Astrocyte of the spinal cord (primary cell): Measurements from ENCODE around the gene C3.

Experiments used
- DNase-seq: peaks from one replicate; pipeline ENCODE4 v3.0.0; 2011; ENCODE audit warnings: low read depth, low spot score
- H3K4me3 ChIP-seq: 2 replicates; pipeline ENCODE4 v1.5.1; 2011; ENCODE audit warnings: low read depth, mild to moderate bottlenecking, low read length, moderate library complexity
- CTCF ChIP-seq: IDR thresholded peaks from 2 replicates; pipeline ENCODE4 v1.5.1; 2012; ENCODE audit warnings: low read depth, mild to moderate bottlenecking, low read length, inconsistent platforms
- in situ Hi-C: cut with HindIII; loops from 2 replicates; pipeline ENCODE4 v1.10.0; 2017; ENCODE audit warnings: low sequenced_read_pairs

Gene C3

GRCh38 chr19:6739390-6739882 is 19.0 kb upstream of the C3 start, which contains the start of gene TRIP10:
Gene TRIP10 (plus strand): TSS chr19:6739680. CDS start chr19:6739762, 82 bp downstream.
- DNase-seq, result peak; percentile 79
- in situ Hi-C loops, result no loop called here
- TF ChIP-seq CTCF, result no peak
- H3K4me3 ChIP-seq, result peak within 1 kb of the TSS; percentile 93

GRCh38 chr19:6738787-6739389 is 18.4 kb upstream of the C3 start:
- H3K4me3 ChIP-seq, result peak overlapping the region; percentile 30
- in situ Hi-C loops, result no loop called here
- no peak for DNase-seq
- TF ChIP-seq CTCF, result no peak

DNA sequence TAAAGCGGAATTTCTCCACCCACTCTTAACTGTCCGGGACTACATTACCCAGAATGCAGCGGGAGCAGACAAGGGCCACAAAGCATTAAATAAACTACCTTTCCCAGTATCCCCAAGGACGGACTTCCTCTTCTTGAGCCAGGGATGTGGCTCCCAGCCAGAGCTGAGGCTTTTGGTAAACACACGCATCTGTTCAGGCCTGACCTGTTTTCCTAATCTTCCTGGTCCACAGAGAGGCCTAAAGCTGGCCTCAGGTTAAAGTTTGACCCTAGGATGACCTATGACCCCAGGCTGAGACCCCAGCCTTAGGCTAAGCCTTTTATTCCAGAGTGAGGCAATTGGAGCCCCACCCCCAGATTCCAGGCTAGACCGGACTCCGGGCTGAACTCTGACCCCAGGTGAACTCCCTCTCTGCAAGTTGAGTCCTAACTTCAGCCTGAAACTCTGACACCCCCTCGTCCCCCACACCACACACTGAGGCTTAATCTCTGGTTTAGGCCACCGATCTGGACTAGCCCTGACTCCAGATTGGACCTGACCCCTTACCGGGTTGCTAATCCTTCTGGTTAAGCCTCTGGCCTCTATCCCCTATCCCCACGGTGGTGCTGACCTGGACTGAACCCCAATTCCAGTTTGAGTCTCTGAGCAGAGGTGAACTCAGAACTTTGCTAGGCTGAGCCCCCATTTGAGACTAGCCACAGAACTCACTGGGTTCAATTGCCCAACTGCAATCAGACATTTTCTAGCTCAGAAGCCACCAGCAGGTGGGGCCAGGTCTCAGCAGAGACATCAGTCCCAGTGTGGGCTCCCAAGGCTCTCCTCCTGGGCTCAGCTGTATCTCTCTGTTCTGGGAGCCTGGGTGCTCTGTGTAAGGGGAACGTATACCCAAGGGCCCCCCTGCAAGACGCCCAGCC is 17.7 kb upstream of the C3 start:
- TF ChIP-seq CTCF, result peak; percentile 70
- no peak overlapping the region for H3K4me3 ChIP-seq
- in situ Hi-C loops, result no loop called here
- peak; percentile 81 for DNase-seq

- in situ Hi-C loops, result no loop called here
- TF ChIP-seq CTCF, result no peak
Observed at GRCh38 chr19:6737284-6737872, 16.9 kb upstream of the C3 start, which contains the start of gene GPR108. Gene GPR108 (minus strand): TSS chr19:6737580. CDS start chr19:6737576, 4 bp downstream.

GRCh38 chr19:6736917-6737283 is 16.4 kb upstream of the C3 start:
- no peak for DNase-seq
- in situ Hi-C loops, result no loop called here
- H3K4me3 ChIP-seq, result peak overlapping the region; percentile 93
- no peak for TF ChIP-seq CTCF

More at GRCh38 chr19:6737284-6737872, 16.9 kb upstream of the C3 start, which contains the start of gene GPR108:
- peak; percentile 100 for DNase-seq
- peak within 1 kb of the TSS; percentile 93 for H3K4me3 ChIP-seq

GRCh38 chr19:6736169-6736916 is 15.9 kb upstream of the C3 start:
- in situ Hi-C loops, result no loop called here
- peak; percentile 81 for TF ChIP-seq CTCF
- peak overlapping the region; percentile 93 for H3K4me3 ChIP-seq
- DNase-seq, result peak; percentile 88
